ENCODE data around the gene VSNL1. TPM values are rescaled to one million over a fixed set of nuclear protein-coding genes. Genes with fewer than 3 reads are reported as not detected.

The VSNL1 gene
- total and polyA plus RNA-seq, 10 of the 15 experiments (the other 5 are each of a cell fraction or from before 2014, with no cell fraction given), result 0.04 to 0.30 (median 0.12) TPM; not detected in 4

DNA sequence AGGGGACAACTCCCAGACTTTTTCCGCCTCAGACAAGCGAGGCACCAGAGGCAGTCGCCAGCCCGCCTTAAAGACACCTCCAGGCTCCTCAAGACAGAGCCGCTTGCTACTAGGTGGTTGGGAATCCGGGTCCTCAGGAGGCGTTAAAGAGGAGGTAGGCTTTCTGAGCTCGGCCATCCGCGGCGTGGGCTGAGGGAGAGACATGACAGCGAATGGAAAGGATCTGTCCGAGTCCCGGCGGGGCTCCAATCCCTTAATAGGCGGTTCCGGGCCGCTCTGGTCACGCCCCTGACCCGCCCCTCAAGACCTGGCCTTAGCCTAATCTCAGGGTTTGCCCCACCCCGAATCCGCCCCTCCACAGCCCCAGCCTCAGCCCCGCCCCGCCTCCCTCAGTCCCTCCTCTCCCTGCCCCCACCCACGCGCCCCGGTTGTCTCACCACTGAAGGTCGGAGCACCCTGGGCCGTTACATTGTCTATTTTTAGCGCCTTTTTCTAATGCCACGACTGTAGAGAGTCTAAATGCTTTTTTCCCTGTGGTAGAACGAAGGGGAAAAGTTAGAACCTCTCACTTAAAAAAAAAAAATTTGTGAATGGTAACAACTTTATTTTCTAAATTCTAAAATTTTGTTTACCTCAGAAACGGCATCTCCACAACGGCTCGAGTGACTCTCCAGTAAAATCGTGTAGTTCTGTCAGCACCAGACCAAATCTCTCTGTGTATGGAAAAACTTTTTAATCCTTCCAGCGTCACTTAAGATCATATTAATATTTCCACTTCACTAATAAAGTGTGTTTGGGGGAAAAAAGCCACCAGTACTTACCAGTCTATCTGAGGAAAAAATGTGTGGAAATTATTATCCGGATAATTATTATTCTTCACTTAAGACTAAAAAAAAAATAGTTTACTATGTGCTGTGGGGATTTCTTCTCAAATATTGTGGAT lies 22.0 kb upstream of the VSNL1 start, which contains the start of gene RAD51AP2:
RAD51AP2 (minus strand) TSS at position 229 of the 943 bp plus-strand sequence; CDS start at position 204, 25 bp downstream.
- ChIA-PET SMC1A (ENCODE audit: uncharacterized antibody, unreplicated experiment) (interaction anchor here (1.3 to 1.4 kb wide), 3 partner anchors 29 to 59 kb away, joined by 3 to 4 read pairs (median 3); no protein-coding TSS in a partner anchor), POLR2A (no interaction called here), RAD21 (ENCODE audit: unreplicated experiment) (interaction anchor here (0.9 to 1.5 kb wide), 4 partner anchors 11 to 233 kb away, joined by 3 read pairs; no protein-coding TSS in a partner anchor), CTCF (interaction anchor here (1.5 kb wide), 1 partner anchor 127 kb away, joined by 6 read pairs; no protein-coding TSS in a partner anchor)
- Histone ChIP-seq H3K27ac (ENCODE audit: control insufficient read depth, insufficient read depth) (peak within 1 kb of the TSS; percentile 6; the same call in 1 of the 2 replicates), H3K9ac (ENCODE audit: control insufficient read depth, insufficient read depth, low read length) (peak within 1 kb of the TSS; percentile 55), H2AFZ (ENCODE audit: control insufficient read depth, low read depth, low read length) (peak within 1 kb of the TSS; percentile 95), H3K79me2 (ENCODE audit: control insufficient read depth, insufficient read depth, low read length) (no peaks in the 10 kb centered on the region), H3K27me3 (replicated peaks in 1 of 2; ENCODE audit: control insufficient read depth in 2 of 2, insufficient read depth in 2 of 2, low read length in 1 of 2) (no peaks in the 10 kb centered on the region), H4K20me1 (ENCODE audit: control insufficient read depth, insufficient read depth) (no peaks in the 10 kb centered on the region), H3K4me1 (ENCODE audit: control insufficient read depth, insufficient read depth, low read length) (peaks cover 10% of the 10 kb centered on the region; the same call in 1 of the 2 replicates), H3K4me2 (ENCODE audit: control insufficient read depth, insufficient read depth) (peak within 1 kb of the TSS; percentile 94), H3K9me3 (replicated peaks; ENCODE audit: control insufficient read depth, insufficient read depth, low read length) (no peaks in the 10 kb centered on the region), H3K36me3 (ENCODE audit: control insufficient read depth in 2 of 2, insufficient read depth in 2 of 2, low read length in 1 of 2) (no peaks in the 10 kb centered on the region), H3K4me3 (peak within 1 kb of the TSS; percentile 61; the same call in 1 of the 2 replicates)
- no peak for FAIRE-seq
- BruUV-seq (replicated peaks), result no TSS peak
- 4% methylated on average over 29 of the region's 38 CpGs for WGBS (ENCODE audit: insufficient coverage, insufficient replicate concordance, low lambda C conversion rate, missing lambda C conversion rate)
- ATAC-seq, result peak; percentile 93
- peak; percentile 40 for DNase-seq (ENCODE audit: low read depth, low spot score)
- in situ Hi-C loops (cut with MboI), result no loop called here
- intact Hi-C loops (cut with micrococcal nuclease; ENCODE audit: unreplicated experiment), result loop anchor here (2.0 to 5.0 kb wide), 2 partner anchors 128 to 234 kb away; partner anchors contain the start of genes GEN1 and SMC6
- TF ChIP-seq TBL1XR1 (IDR thresholded peaks at IDR 0.05; ENCODE audit: low read depth, low read length) (peak; percentile 65), MXI1 (IDR thresholded peaks at IDR 0.05; ENCODE audit: low read depth, low read length) (no peak), NFYB (IDR thresholded peaks at IDR 0.05; ENCODE audit: insufficient read depth, low read depth, low read length) (peak; percentile 82), POLR2A (IDR thresholded peaks at IDR 0.05; ENCODE audit: low read depth, low read length) (peak; percentile 54; the same call in 1 of the 2 replicates), ZNF207 (IDR thresholded peaks at IDR 0.05; ENCODE audit: borderline replicate concordance) (no peak), HDAC2 (IDR thresholded peaks at IDR 0.05) (no peak), IKZF2 (IDR thresholded peaks at IDR 0.05) (0 out of 4 replicates have a peak, but pooled peaks of 1 of the 2 experiments have one; percentile 27), ZNF274 (IDR thresholded peaks at IDR 0.05; ENCODE audit: insufficient read depth, insufficient read length) (no peak), KDM1A (IDR thresholded peaks at IDR 0.05; ENCODE audit: borderline replicate concordance) (no peak), CHD2 (IDR thresholded peaks at IDR 0.05; ENCODE audit: borderline replicate concordance, low read depth, low read length) (peak; percentile 55; the same call in 1 of the 2 replicates), SRF (IDR thresholded peaks at IDR 0.05; ENCODE audit: low read depth in 2 of 2, low read length in 2 of 2) (peak; percentile 98 to 100)
- TF ChIP-seq, protein P1, sequence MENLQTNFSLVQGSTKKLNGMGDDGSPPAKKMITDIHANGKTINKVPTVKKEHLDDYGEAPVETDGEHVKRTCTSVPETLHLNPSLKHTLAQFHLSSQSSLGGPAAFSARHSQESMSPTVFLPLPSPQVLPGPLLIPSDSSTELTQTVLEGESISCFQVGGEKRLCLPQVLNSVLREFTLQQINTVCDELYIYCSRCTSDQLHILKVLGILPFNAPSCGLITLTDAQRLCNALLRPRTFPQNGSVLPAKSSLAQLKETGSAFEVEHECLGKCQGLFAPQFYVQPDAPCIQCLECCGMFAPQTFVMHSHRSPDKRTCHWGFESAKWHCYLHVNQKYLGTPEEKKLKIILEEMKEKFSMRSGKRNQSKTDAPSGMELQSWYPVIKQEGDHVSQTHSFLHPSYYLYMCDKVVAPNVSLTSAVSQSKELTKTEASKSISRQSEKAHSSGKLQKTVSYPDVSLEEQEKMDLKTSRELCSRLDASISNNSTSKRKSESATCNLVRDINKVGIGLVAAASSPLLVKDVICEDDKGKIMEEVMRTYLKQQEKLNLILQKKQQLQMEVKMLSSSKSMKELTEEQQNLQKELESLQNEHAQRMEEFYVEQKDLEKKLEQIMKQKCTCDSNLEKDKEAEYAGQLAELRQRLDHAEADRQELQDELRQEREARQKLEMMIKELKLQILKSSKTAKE (IDR thresholded peaks at IDR 0.05; ENCODE audit: low read depth, poor library complexity, severe bottlenecking), result no peak
- TF ChIP-seq, protein P2, sequence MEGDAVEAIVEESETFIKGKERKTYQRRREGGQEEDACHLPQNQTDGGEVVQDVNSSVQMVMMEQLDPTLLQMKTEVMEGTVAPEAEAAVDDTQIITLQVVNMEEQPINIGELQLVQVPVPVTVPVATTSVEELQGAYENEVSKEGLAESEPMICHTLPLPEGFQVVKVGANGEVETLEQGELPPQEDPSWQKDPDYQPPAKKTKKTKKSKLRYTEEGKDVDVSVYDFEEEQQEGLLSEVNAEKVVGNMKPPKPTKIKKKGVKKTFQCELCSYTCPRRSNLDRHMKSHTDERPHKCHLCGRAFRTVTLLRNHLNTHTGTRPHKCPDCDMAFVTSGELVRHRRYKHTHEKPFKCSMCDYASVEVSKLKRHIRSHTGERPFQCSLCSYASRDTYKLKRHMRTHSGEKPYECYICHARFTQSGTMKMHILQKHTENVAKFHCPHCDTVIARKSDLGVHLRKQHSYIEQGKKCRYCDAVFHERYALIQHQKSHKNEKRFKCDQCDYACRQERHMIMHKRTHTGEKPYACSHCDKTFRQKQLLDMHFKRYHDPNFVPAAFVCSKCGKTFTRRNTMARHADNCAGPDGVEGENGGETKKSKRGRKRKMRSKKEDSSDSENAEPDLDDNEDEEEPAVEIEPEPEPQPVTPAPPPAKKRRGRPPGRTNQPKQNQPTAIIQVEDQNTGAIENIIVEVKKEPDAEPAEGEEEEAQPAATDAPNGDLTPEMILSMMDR (IDR thresholded peaks at IDR 0.05 in 2 of 3, conservative IDR thresholded peaks at IDR 0.05 in 1 of 3; ENCODE audit: control insufficient read depth in 2 of 3, extremely low read depth in 1 of 3, insufficient read depth in 1 of 3, low read depth in 3 of 3, low read length in 3 of 3), result no peak; a peak in 1 of 6 replicates
- TF ChIP-seq, protein P3, sequence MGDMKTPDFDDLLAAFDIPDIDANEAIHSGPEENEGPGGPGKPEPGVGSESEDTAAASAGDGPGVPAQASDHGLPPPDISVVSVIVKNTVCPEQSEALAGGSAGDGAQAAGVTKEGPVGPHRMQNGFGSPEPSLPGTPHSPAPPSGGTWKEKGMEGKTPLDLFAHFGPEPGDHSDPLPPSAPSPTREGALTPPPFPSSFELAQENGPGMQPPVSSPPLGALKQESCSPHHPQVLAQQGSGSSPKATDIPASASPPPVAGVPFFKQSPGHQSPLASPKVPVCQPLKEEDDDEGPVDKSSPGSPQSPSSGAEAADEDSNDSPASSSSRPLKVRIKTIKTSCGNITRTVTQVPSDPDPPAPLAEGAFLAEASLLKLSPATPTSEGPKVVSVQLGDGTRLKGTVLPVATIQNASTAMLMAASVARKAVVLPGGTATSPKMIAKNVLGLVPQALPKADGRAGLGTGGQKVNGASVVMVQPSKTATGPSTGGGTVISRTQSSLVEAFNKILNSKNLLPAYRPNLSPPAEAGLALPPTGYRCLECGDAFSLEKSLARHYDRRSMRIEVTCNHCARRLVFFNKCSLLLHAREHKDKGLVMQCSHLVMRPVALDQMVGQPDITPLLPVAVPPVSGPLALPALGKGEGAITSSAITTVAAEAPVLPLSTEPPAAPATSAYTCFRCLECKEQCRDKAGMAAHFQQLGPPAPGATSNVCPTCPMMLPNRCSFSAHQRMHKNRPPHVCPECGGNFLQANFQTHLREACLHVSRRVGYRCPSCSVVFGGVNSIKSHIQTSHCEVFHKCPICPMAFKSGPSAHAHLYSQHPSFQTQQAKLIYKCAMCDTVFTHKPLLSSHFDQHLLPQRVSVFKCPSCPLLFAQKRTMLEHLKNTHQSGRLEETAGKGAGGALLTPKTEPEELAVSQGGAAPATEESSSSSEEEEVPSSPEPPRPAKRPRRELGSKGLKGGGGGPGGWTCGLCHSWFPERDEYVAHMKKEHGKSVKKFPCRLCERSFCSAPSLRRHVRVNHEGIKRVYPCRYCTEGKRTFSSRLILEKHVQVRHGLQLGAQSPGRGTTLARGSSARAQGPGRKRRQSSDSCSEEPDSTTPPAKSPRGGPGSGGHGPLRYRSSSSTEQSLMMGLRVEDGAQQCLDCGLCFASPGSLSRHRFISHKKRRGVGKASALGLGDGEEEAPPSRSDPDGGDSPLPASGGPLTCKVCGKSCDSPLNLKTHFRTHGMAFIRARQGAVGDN (IDR thresholded peaks at IDR 0.05), result no peak

All from GM12878 (cell line).